HCT116 (cell line): ENCODE measurements around the gene YTHDF1. TPM values are rescaled to one million over a fixed set of nuclear protein-coding genes. Genes with fewer than 3 reads are reported as not detected.

Experiments used
- ATAC-seq: fragments of 200-7000 bp; cut with Tn5 transposase; 2 replicates; pipeline ENCODE4 v1.9.1; 2020; ENCODE audit warnings: mild to moderate bottlenecking, moderate library complexity
- BruUV-seq: library from RNA; stranded (reverse); fragments of 400-500 nt; replicated peaks from 2 replicates; lab custom pipeline; 2021; lab: Mats Ljungman, UMichigan
- CTCF ChIA-PET: fragments of 300-600 bp; sonication (Branson Sonifier 250); formaldehyde crosslinking; loops from one replicate; lab custom pipeline; 2021; ENCODE audit warnings: antibody characterized with exemption; lab: Charles Lee
- POLR2A ChIA-PET: fragments of 300-600, 350-600 bp; sonication (Branson Sonifier 250); formaldehyde crosslinking; loops from one replicate; lab custom pipeline; 2021; ENCODE audit warnings: antibody characterized with exemption; lab: Charles Lee
- RAD21 ChIA-PET, 2 experiments: fragments of 300-600 bp; sonication (Branson Sonifier 250); formaldehyde crosslinking; loops; one replicate each; lab custom pipeline; 2023; ENCODE audit warnings: low total read pairs in 2 of 2; ENCODE audit not compliant: uncharacterized antibody in 2 of 2, unreplicated experiment in 2 of 2, low non-redundant PET in 1 of 2; lab: Charles Lee
- DNase-seq: peaks from one replicate; pipeline ENCODE4 v3.0.0-alpha.2; 2010; ENCODE audit warnings: low read depth, low spot score
- H2AFZ ChIP-seq: fragments of 200-600 bp; shearing (Covaris generic), sonication (generic); 2 replicates; pipeline ENCODE4 v1.6.1; 2017; ENCODE audit warnings: low read depth, mixed run types, mixed read lengths, antibody characterized with exemption, low read length; ENCODE audit not compliant: poor library complexity, severe bottlenecking
- H3K27ac ChIP-seq: 2 replicates; pipeline ENCODE4 v1.5.1; 2012; ENCODE audit warnings: low read depth, low read length
- H3K27me3 ChIP-seq: fragments of 200-600 bp; sonication (generic); 2 replicates; pipeline ENCODE4 v1.6.1; 2016; ENCODE audit warnings: mixed run types, low read length, mixed read lengths; ENCODE audit not compliant: insufficient read depth
- H3K36me3 ChIP-seq, 2 experiments: fragments of 200-500 bp in 1 of 2; fragments of 200-600 bp in 1 of 2; sonication (Bioruptor generic) in 1 of 2; sonication (generic) in 1 of 2; 2 replicates each; pipeline versions ENCODE4 v1.5.1 to v1.6.1; 2014 to 2016; ENCODE audit warnings: low read length in 2 of 2, inconsistent platforms in 1 of 2, mixed read lengths in 1 of 2, mixed run types in 1 of 2; ENCODE audit not compliant: insufficient read depth in 2 of 2, control insufficient read depth in 1 of 2
- H3K4me1 ChIP-seq, 2 experiments: fragments of 200-600 bp in 1 of 2; sonication (generic) in 1 of 2; 2 replicates each; pipeline versions ENCODE4 v1.5.1 to v1.6.1; 2012 to 2017; ENCODE audit warnings: low read length in 2 of 2, inconsistent platforms in 1 of 2, mild to moderate bottlenecking in 1 of 2, mixed read lengths in 1 of 2, mixed run types in 1 of 2, moderate library complexity in 1 of 2; ENCODE audit not compliant: insufficient read depth in 2 of 2, control insufficient read depth in 1 of 2
- H3K4me2 ChIP-seq: fragments of 200-600 bp; sonication (generic); 2 replicates; pipeline ENCODE4 v1.6.1; 2017; ENCODE audit warnings: mixed run types, low read length, mixed read lengths
- H3K4me3 ChIP-seq, 2 experiments: fragments of 200-600 bp in 1 of 2; sonication (generic) in 1 of 2; replicated peaks in 1 of 2; 2 replicates each; pipeline ENCODE4 v1.5.1; 2011 to 2016; ENCODE audit warnings: low read length in 2 of 2, control low read depth in 1 of 2, low read depth in 1 of 2, mild to moderate bottlenecking in 1 of 2, mixed read lengths in 1 of 2, mixed run types in 1 of 2
- H3K79me2 ChIP-seq: fragments of 200-600 bp; sonication (generic); 2 replicates; pipeline ENCODE4 v1.6.1; 2017; ENCODE audit warnings: mild to moderate bottlenecking, mixed run types, low read length, moderate library complexity, mixed read lengths; ENCODE audit not compliant: insufficient read depth
- H3K9ac ChIP-seq: fragments of 200-600 bp; sonication (generic); 2 replicates; pipeline ENCODE4 v1.6.1; 2016; ENCODE audit warnings: low read length, mixed read lengths
- H3K9me2 ChIP-seq: fragments of 200-600 bp; sonication (generic), shearing (Covaris generic); 2 replicates; pipeline ENCODE4 v1.6.1; 2017; ENCODE audit warnings: mixed run types, mild to moderate bottlenecking, moderate library complexity; ENCODE audit not compliant: insufficient read depth
- H3K9me3 ChIP-seq, 2 experiments: fragments of 200-500 bp in 1 of 2; fragments of 200-600 bp in 1 of 2; sonication (Bioruptor generic) in 1 of 2; sonication (generic) in 1 of 2; 2 replicates each; pipeline ENCODE4 v1.6.1; 2014 to 2017; ENCODE audit warnings: low read length in 2 of 2, mixed read lengths in 2 of 2, inconsistent platforms in 1 of 2, low read depth in 1 of 2, mild to moderate bottlenecking in 1 of 2, mixed run types in 1 of 2, moderate library complexity in 1 of 2; ENCODE audit not compliant: control insufficient read depth in 1 of 2, insufficient read depth in 1 of 2
- H4K20me1 ChIP-seq: fragments of 200-600 bp; sonication (generic), shearing (Covaris generic); 2 replicates; pipeline ENCODE4 v1.6.1; 2017; ENCODE audit warnings: mixed run types, mild to moderate bottlenecking, moderate library complexity; ENCODE audit not compliant: insufficient read depth
- CBX3 ChIP-seq: IDR thresholded peaks from 2 replicates; pipeline ENCODE4 v1.6.1; 2012; ENCODE audit warnings: low read depth
- REST ChIP-seq: IDR thresholded peaks from 2 replicates; pipeline ENCODE4 v1.6.1; 2012; ENCODE audit warnings: low read depth
- intact Hi-C: fragments of 100-400 bp; cut with micrococcal nuclease; formaldehyde crosslinking; loops from 2 replicates; pipeline ENCODE4 v1.10.0; 2022
- microRNA counts: library from miRNA; unstranded; fragments of <30 nt; microRNA quantifications from one replicate; lab custom pipeline; 2015
- microRNA-seq: library from miRNA; unstranded; fragments of <30 nt; microRNA quantifications from one replicate; pipeline ENCODE4, GENCODE V29; 2016; ENCODE audit warnings: borderline number of aligned reads
- total RNA-seq: library from RNA; stranded (reverse); gene quantifications from one replicate; pipeline ENCODE4 v1.2.1, GENCODE V29; 2021; ENCODE audit not compliant: unreplicated experiment

The YTHDF1 gene
- total RNA-seq, 1 experiment from 2014 or later: 42.8 TPM

GRCh38 chr20:63147532-63147931, 68.4 kb downstream of the YTHDF1 start:
- Histone ChIP-seq H3K36me3 (no peaks in the 10 kb centered on the region), H3K79me2 (no peaks in the 10 kb centered on the region), H3K9ac (no peak overlapping the region), H3K27me3 (peaks cover 6% of the 10 kb centered on the region), H3K4me1 (no peaks in the 10 kb centered on the region), H3K4me3 (no peak overlapping the region), H3K27ac (no peak overlapping the region), H3K9me2 (no peaks in the 10 kb centered on the region), H3K9me3 (peaks cover 8 to 10% of the 10 kb centered on the region in 2 experiments; a peak in 2 of 4 replicates), H2AFZ (no peak overlapping the region), H4K20me1 (no peaks in the 10 kb centered on the region), H3K4me2 (no peak overlapping the region)
- ATAC-seq (no peak), DNase-seq (no peak)
- ChIA-PET POLR2A (no interaction called here), CTCF (no interaction called here), RAD21 (no interaction called here)
- no TSS peak for BruUV-seq
- intact Hi-C loops: no loop called here
- no peak for TF ChIP-seq REST
- TF ChIP-seq CBX3: peak; percentile 93; the same call in 1 of the 2 replicates

MicroRNAs encoded within 50 kb of the gene (microRNA counts, 767-probe panel; counts per million panel counts)
- microRNA hsa-miR-124-3p (lab: Ali Mortazavi, UCI) (not detected), microRNA hsa-miR-3196 (lab: Ali Mortazavi, UCI) (not detected)

Small RNA genes lying within 50 kb of the gene (microRNA-seq; reads per million reads assigned to microRNA genes)
- gene MIR124-3: not detected
- gene MIR3196: not detected

Other genes starting within 250 kb of the YTHDF1 start
- not detected for gene BHLHE23, start 209.2 kb downstream of the YTHDF1 start, total RNA-seq
- gene BIRC7, start 19.8 kb upstream of the YTHDF1 start, total RNA-seq: 0.96 TPM
- not detected for gene NKAIN4, start 38.3 kb upstream of the YTHDF1 start, total RNA-seq
- gene ARFGAP1, start 56.7 kb upstream of the YTHDF1 start, total RNA-seq: 94.4 TPM
- 0.34 TPM for gene COL20A1, start 77.1 kb upstream of the YTHDF1 start, total RNA-seq
- not detected for gene CHRNA4, start 145.2 kb upstream of the YTHDF1 start, total RNA-seq